Measurements from ENCODE around the gene LRTM2. TPM values are rescaled to one million over a fixed set of nuclear protein-coding genes. Genes with fewer than 3 reads are reported as not detected.

LRTM2 gene
- total and polyA plus RNA-seq, 9 of the 15 experiments (the other 6 are each of a cell fraction or from before 2014, with no cell fraction given), result 0.09 TPM; not detected in 8

DNA sequence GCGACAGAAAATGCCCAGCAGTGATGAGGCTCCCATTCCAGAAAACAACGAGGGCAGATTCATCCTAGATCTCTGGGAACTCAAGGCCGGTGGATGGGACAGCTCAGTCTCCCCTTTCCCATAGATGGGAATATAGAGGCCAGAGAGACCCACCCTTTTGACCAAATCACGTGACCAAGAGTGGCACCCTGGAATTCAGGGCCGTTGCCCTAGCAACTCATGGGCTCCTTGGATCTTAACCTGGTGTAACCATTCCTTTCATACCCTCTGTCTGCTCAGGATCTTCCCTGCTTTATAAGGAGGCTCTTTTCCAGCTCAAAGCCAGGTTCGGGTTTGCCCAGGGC is 8.4 kb upstream of the LRTM2 start:
- H3K4me3 ChIP-seq, result no peak overlapping the region
- H3K9ac ChIP-seq (ENCODE audit: insufficient read depth in 1 of 2, low read depth in 2 of 2, low read length in 2 of 2), result no peak overlapping the region
- no peaks in the 10 kb centered on the region for H3K9me1 ChIP-seq (ENCODE audit: control insufficient read depth, insufficient read depth, low read length)
- H3K27me3 ChIP-seq (ENCODE audit: control insufficient read depth in 2 of 2, insufficient read depth in 2 of 2, low read length in 2 of 2), result peaks cover 11 to 35% of the 10 kb centered on the region in 2 experiments; a peak in 4 of 5 replicates
- H3K9me3 ChIP-seq (replicated peaks; ENCODE audit: control insufficient read depth, insufficient read depth, low read depth, low read length), result no peaks in the 10 kb centered on the region
- H3K27ac ChIP-seq (ENCODE audit: extremely low read depth, low read depth, low read length), result no peak overlapping the region
- no peaks in the 10 kb centered on the region for H3K79me2 ChIP-seq (ENCODE audit: control insufficient read depth, insufficient read depth, low read length)
- WGBS (ENCODE audit: insufficient coverage, low coverage, missing lambda C conversion rate), result 59% methylated on average over 4 of the region's 6 CpGs
- in situ Hi-C loops (cut with MboI), result no loop called here
- no peak for DNase-seq (ENCODE audit: extremely low read depth in 1 of 4, low spot score in 3 of 4)
- CTCF ChIA-PET (ENCODE audit: low intra/inter-chr PET ratio), result no interaction called here
- H3K4me1 ChIP-seq (replicated peaks in 1 of 2; ENCODE audit: control insufficient read depth in 2 of 2, insufficient read depth in 2 of 2, low read length in 2 of 2), result peaks cover 27 to 30% of the 10 kb centered on the region in 2 experiments
- H2AFZ ChIP-seq (ENCODE audit: low read depth, low read length), result no peak overlapping the region
- intact Hi-C loops (cut with micrococcal nuclease), result loop anchor here (10.0 kb wide), 1 partner anchor 103 kb away; the partner anchor contains the start of gene CACNA2D4
- no peaks in the 10 kb centered on the region; the same call in 1 of the 2 replicates for H4K20me1 ChIP-seq (replicated peaks; ENCODE audit: control insufficient read depth, insufficient read depth, low read length)
- no peak overlapping the region for H3K4me2 ChIP-seq (ENCODE audit: insufficient read depth, low read length)
- POLR2A ChIA-PET, result interaction anchor here (0.6 kb wide), 1 partner anchor 110 kb away, joined by 3 read pairs; no protein-coding TSS in a partner anchor
- ATAC-seq, result no peak
- no peak for TF ChIP-seq DNMT1 (IDR thresholded peaks at IDR 0.05)
- no peak for TF ChIP-seq ZNF551 (CRISPR knock-in tag; IDR thresholded peaks at IDR 0.05)
- TF ChIP-seq, protein P1, sequence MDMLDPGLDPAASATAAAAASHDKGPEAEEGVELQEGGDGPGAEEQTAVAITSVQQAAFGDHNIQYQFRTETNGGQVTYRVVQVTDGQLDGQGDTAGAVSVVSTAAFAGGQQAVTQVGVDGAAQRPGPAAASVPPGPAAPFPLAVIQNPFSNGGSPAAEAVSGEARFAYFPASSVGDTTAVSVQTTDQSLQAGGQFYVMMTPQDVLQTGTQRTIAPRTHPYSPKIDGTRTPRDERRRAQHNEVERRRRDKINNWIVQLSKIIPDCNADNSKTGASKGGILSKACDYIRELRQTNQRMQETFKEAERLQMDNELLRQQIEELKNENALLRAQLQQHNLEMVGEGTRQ (CRISPR knock-in tag; IDR thresholded peaks at IDR 0.05), result peak; percentile 52
- peak; percentile 67 for TF ChIP-seq TFE3 (CRISPR knock-in tag; IDR thresholded peaks at IDR 0.05)
- TF ChIP-seq JUN (IDR thresholded peaks at IDR 0.05; ENCODE audit: borderline replicate concordance, low read depth, low read length), result no peak
- TF ChIP-seq JUN (CRISPR knock-in tag; IDR thresholded peaks at IDR 0.05; ENCODE audit: borderline replicate concordance), result no peak
- TF ChIP-seq RFX1 (IDR thresholded peaks at IDR 0.05), result peak; percentile 35; the same call in 1 of the 2 replicates
- no peak for TF ChIP-seq ZSCAN29 (IDR thresholded peaks at IDR 0.05)
- 0 out of 2 replicates have a peak, but pooled peaks have one; percentile 23 for TF ChIP-seq TOE1 (IDR thresholded peaks at IDR 0.05; ENCODE audit: borderline replicate concordance)
- no peak for TF ChIP-seq TOE1 (CRISPR knock-in tag; IDR thresholded peaks at IDR 0.05; ENCODE audit: borderline replicate concordance, low read depth)
- 0 out of 2 replicates have a peak, but pooled peaks have one; percentile 16 for TF ChIP-seq CBFA2T2 (conservative IDR thresholded peaks at IDR 0.05)
- no peak for TF ChIP-seq SRSF1 (IDR thresholded peaks at IDR 0.05; ENCODE audit: low read depth, low read length)
- no peak for TF ChIP-seq ZNF174 (CRISPR knock-in tag; IDR thresholded peaks at IDR 0.05)
- TF ChIP-seq, protein P2, sequence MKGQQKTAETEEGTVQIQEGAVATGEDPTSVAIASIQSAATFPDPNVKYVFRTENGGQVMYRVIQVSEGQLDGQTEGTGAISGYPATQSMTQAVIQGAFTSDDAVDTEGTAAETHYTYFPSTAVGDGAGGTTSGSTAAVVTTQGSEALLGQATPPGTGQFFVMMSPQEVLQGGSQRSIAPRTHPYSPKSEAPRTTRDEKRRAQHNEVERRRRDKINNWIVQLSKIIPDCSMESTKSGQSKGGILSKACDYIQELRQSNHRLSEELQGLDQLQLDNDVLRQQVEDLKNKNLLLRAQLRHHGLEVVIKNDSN (CRISPR knock-in tag; IDR thresholded peaks at IDR 0.05), result peak; percentile 37; the same call in 1 of the 2 replicates
- no peak for TF ChIP-seq L3MBTL2 (IDR thresholded peaks at IDR 0.05)
- TF ChIP-seq RAD51 (IDR thresholded peaks at IDR 0.05; ENCODE audit: borderline replicate concordance, low read depth), result peak; percentile 72; the same call in 1 of the 2 replicates
- no peaks in the 10 kb centered on the region for H3K36me3 ChIP-seq (ENCODE audit: control insufficient read depth, insufficient read depth, low read length)
- no TSS peak for BruUV-seq (replicated peaks)
- FAIRE-seq, result no peak

All from K562 (cell line).